ENCODE measurements around the gene KCNF1. TPM values are rescaled to one million over a fixed set of nuclear protein-coding genes. Genes with fewer than 3 reads are reported as not detected.

Gene KCNF1
- 3.1 TPM in 2 replicates for total RNA-seq

- DNase-seq (ENCODE audit: low read depth) = no peak
- peak within 1 kb of the TSS; percentile 19 for H3K4me3 ChIP-seq (ENCODE audit: low read depth, low read length)
- H3K36me3 ChIP-seq (ENCODE audit: control insufficient read depth, insufficient read depth, low read length) = no peaks in the 10 kb centered on the region
- H3K27me3 ChIP-seq (ENCODE audit: control insufficient read depth, insufficient read depth, low read length) = peaks cover 46% of the 10 kb centered on the region
- TF ChIP-seq CTCF (IDR thresholded peaks at IDR 0.05; ENCODE audit: insufficient read depth, low read length, poor library complexity, severe bottlenecking) = peak; percentile 16
Observed at GRCh38 chr2:10911291-10912075, at the start of gene KCNF1. TSS of gene KCNF1 (plus strand) at chr2:10911934. CDS start at chr2:10912427, 493 bp downstream.

- Histone ChIP-seq H3K4me3 (ENCODE audit: low read depth, low read length) (no peak overlapping the region), H3K27me3 (ENCODE audit: control insufficient read depth, insufficient read depth, low read length) (peaks cover 31% of the 10 kb centered on the region), H3K36me3 (ENCODE audit: control insufficient read depth, insufficient read depth, low read length) (no peaks in the 10 kb centered on the region)
- DNase-seq (ENCODE audit: low read depth) = no peak
- TF ChIP-seq CTCF (IDR thresholded peaks at IDR 0.05; ENCODE audit: insufficient read depth, low read length, poor library complexity, severe bottlenecking) = no peak
Observed at GRCh38 chr2:10862330-10862729, 49.4 kb upstream of the KCNF1 start.

GRCh38 chr2:10863047-10863446 is 48.7 kb upstream of the KCNF1 start:
- Histone ChIP-seq H3K4me3 (ENCODE audit: low read depth, low read length) (no peak overlapping the region), H3K36me3 (ENCODE audit: control insufficient read depth, insufficient read depth, low read length) (no peaks in the 10 kb centered on the region), H3K27me3 (ENCODE audit: control insufficient read depth, insufficient read depth, low read length) (peaks cover 31% of the 10 kb centered on the region)
- DNase-seq (ENCODE audit: low read depth) = no peak
- no peak for TF ChIP-seq CTCF (IDR thresholded peaks at IDR 0.05; ENCODE audit: insufficient read depth, low read length, poor library complexity, severe bottlenecking)

- DNase-seq (ENCODE audit: low read depth) = no peak
- H3K27me3 ChIP-seq (ENCODE audit: control insufficient read depth, insufficient read depth, low read length) = peaks cover 31% of the 10 kb centered on the region
- no peak for TF ChIP-seq CTCF (IDR thresholded peaks at IDR 0.05; ENCODE audit: insufficient read depth, low read length, poor library complexity, severe bottlenecking)
Observed at GRCh38 chr2:10863837-10864236, 47.9 kb upstream of the KCNF1 start.

GRCh38 chr2:10864251-10864650 is 47.5 kb upstream of the KCNF1 start:
- no peak for DNase-seq (ENCODE audit: low read depth)
- H3K36me3 ChIP-seq (ENCODE audit: control insufficient read depth, insufficient read depth, low read length) = no peaks in the 10 kb centered on the region
- H3K27me3 ChIP-seq (ENCODE audit: control insufficient read depth, insufficient read depth, low read length) = peaks cover 31% of the 10 kb centered on the region
- TF ChIP-seq CTCF (IDR thresholded peaks at IDR 0.05; ENCODE audit: insufficient read depth, low read length, poor library complexity, severe bottlenecking) = no peak
- H3K4me3 ChIP-seq (ENCODE audit: low read depth, low read length) = no peak overlapping the region

More at GRCh38 chr2:10863837-10864236, 47.9 kb upstream of the KCNF1 start:
- Histone ChIP-seq H3K36me3 (ENCODE audit: control insufficient read depth, insufficient read depth, low read length) (no peaks in the 10 kb centered on the region), H3K4me3 (ENCODE audit: low read depth, low read length) (no peak overlapping the region)

All from kidney epithelial cell (primary cell).